Sigmoid colon (tissue), 4 donors: ENCODE data around the gene CLTCL1.

Experiments
- CTCF ChIP-seq, 4 experiments: fragments of 450-650 bp in 3 of 4; fragments of 200-600 bp in 1 of 4; IDR thresholded peaks; one replicate each; pipeline ENCODE4 v1.5.1; 2016 to 2019; ENCODE audit warnings: antibody characterized with exemption in 4 of 4, mild to moderate bottlenecking in 3 of 4, moderate library complexity in 2 of 4
- EP300 ChIP-seq, 4 donors: sonication (generic); formaldehyde crosslinking; IDR thresholded peaks; one replicate each; pipeline ENCODE4 v1.6.1; 2017; ENCODE audit warnings: antibody characterized with exemption in 4 of 4
- POLR2A ChIP-seq, 2 donors: fragments of 450-650 bp; IDR thresholded peaks; one replicate each; pipeline ENCODE4 v1.6.1; 2016; ENCODE audit warnings: antibody characterized with exemption in 2 of 2, mild to moderate bottlenecking in 2 of 2, moderate library complexity in 2 of 2

GRCh38 chr22:19133561-19133960 lies 158.0 kb downstream of the CLTCL1 start:
- TF ChIP-seq CTCF (IDR thresholded peaks at IDR 0.05) = no peak
- no peak for TF ChIP-seq EP300 (IDR thresholded peaks at IDR 0.05)
- no peak for TF ChIP-seq POLR2A (IDR thresholded peaks at IDR 0.05)
